ENCODE measurements around the gene B3GALT6.

Gene B3GALT6

GRCh38 chr1:1250786-1251284 is 18.8 kb downstream of the B3GALT6 start:
- Histone ChIP-seq H3K27me3 (ENCODE audit: control insufficient read depth, insufficient read depth, low read length) (peaks cover 20% of the 10 kb centered on the region), H3K9ac (ENCODE audit: low read length) (no peak overlapping the region), H3K9me3 (ENCODE audit: control insufficient read depth, insufficient read depth, low read depth, low read length) (no peaks in the 10 kb centered on the region), H3K27ac (ENCODE audit: low read depth, low read length) (peak overlapping the region; percentile 47; the same call in 1 of the 2 replicates), H3K4me1 (ENCODE audit: control insufficient read depth, insufficient read depth, low read length) (peaks cover 4% of the 10 kb centered on the region; the same call in 1 of the 2 replicates), H3K36me3 (ENCODE audit: control insufficient read depth, insufficient read depth, low read length) (peaks cover 35% of the 10 kb centered on the region), H3K4me3 (ENCODE audit: low read depth, low read length) (no peak overlapping the region)

- Histone ChIP-seq H3K36me3 (ENCODE audit: control insufficient read depth, insufficient read depth, low read length) (peaks cover 50% of the 10 kb centered on the region), H3K9ac (ENCODE audit: low read length) (no peak overlapping the region), H3K27me3 (ENCODE audit: control insufficient read depth, insufficient read depth, low read length) (no peaks in the 10 kb centered on the region), H3K27ac (ENCODE audit: low read depth, low read length) (no peak overlapping the region), H3K9me3 (ENCODE audit: control insufficient read depth, insufficient read depth, low read depth, low read length) (no peaks in the 10 kb centered on the region), H3K4me3 (ENCODE audit: low read depth, low read length) (no peak overlapping the region), H3K4me1 (ENCODE audit: control insufficient read depth, insufficient read depth, low read length) (peaks cover 7% of the 10 kb centered on the region)
Observed at GRCh38 chr1:1253314-1253713, 21.3 kb downstream of the B3GALT6 start.

DNA sequence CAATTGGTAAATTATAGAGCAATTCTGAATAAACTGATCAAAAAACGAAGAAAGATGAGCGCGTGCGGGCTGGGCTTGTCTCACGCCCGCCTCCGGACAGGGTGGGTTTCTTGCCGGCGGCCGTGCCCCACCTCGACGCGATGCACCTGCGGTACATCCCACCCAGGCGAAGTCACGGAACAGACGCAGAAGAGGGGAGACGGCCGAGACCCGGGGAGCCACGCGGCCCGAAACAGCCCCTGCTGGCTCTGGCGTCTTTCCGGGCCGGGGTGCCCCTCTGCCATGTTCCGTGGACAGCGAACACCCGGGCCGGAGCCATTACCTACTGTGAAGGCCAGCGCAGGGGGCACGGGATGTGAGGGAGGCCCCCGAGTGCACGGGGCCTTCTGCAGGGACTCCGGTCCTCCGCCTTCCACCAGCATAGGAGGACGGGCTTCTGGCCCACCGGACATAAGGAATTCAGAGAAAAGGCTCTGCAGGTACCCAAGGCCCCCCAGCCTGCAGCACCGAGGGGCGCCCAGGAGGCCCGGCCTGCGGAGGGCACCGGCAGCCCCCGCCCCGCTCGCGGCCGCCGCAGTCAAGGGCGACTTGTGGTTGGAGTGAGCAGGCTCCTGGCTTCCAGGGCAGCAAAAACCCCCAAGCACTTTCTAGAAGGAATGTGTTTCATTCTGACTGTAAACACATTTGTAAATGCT is 22.1 kb downstream of the B3GALT6 start:
- Histone ChIP-seq H3K9ac (ENCODE audit: low read length) (no peak overlapping the region), H3K36me3 (ENCODE audit: control insufficient read depth, insufficient read depth, low read length) (peaks cover 54% of the 10 kb centered on the region)

DNA sequence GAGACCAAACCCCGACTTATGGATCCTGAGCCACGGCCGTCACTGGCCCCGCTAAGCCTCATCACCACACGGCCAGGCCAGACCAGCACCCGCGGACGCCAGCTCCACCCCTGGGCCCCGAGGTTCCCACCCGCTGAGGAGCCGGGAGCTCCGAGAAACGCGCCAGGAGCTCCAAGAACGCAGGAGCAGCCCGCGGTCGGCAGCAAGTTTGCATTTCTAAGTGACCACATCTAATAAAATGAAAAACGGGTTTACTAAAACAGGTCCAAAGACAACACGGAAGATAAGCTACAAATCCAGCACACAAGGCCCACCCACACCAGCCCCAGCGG is 22.6 kb downstream of the B3GALT6 start:
- no peak overlapping the region for H3K4me3 ChIP-seq (ENCODE audit: low read depth, low read length)
- peaks cover 15% of the 10 kb centered on the region for H3K4me1 ChIP-seq (ENCODE audit: control insufficient read depth, insufficient read depth, low read length)
- no peaks in the 10 kb centered on the region for H3K9me3 ChIP-seq (ENCODE audit: control insufficient read depth, insufficient read depth, low read depth, low read length)
- no peaks in the 10 kb centered on the region for H3K27me3 ChIP-seq (ENCODE audit: control insufficient read depth, insufficient read depth, low read length)
- no peak overlapping the region for H3K9ac ChIP-seq (ENCODE audit: low read length)
- H3K36me3 ChIP-seq (ENCODE audit: control insufficient read depth, insufficient read depth, low read length): peaks cover 58% of the 10 kb centered on the region
- H3K27ac ChIP-seq (ENCODE audit: low read depth, low read length): no peak overlapping the region

More for the DNA sequence above, 22.1 kb downstream of the B3GALT6 start:
- no peak overlapping the region for H3K4me3 ChIP-seq (ENCODE audit: low read depth, low read length)
- no peaks in the 10 kb centered on the region for H3K9me3 ChIP-seq (ENCODE audit: control insufficient read depth, insufficient read depth, low read depth, low read length)
- no peaks in the 10 kb centered on the region for H3K27me3 ChIP-seq (ENCODE audit: control insufficient read depth, insufficient read depth, low read length)
- H3K27ac ChIP-seq (ENCODE audit: low read depth, low read length): no peak overlapping the region
- H3K4me1 ChIP-seq (ENCODE audit: control insufficient read depth, insufficient read depth, low read length): peaks cover 14% of the 10 kb centered on the region

DNA sequence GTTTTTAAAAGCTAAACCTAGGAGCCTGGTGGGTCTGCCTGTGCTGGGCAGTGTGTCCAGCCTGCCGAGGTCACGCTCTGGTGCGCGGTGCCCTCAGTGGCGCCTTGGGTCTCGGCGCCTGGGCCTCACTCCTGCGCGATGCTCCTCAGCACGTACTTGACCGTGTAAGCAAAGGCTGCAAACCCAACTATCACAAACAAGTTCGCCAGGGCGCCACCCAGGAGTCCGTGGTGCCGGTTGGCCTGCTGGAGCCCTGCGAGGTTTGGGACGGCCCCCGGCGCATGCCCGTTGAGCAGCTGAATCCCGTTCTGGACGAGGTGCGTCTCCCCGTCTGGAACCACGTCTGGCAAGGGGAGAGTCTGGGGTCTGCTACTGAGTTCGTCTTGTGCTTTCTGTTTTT is 23.0 kb downstream of the B3GALT6 start:
- Histone ChIP-seq H3K9me3 (ENCODE audit: control insufficient read depth, insufficient read depth, low read depth, low read length) (no peaks in the 10 kb centered on the region), H3K4me3 (ENCODE audit: low read depth, low read length) (no peak overlapping the region), H3K27me3 (ENCODE audit: control insufficient read depth, insufficient read depth, low read length) (no peaks in the 10 kb centered on the region), H3K9ac (ENCODE audit: low read length) (no peak overlapping the region), H3K36me3 (ENCODE audit: control insufficient read depth, insufficient read depth, low read length) (peaks cover 62% of the 10 kb centered on the region), H3K27ac (ENCODE audit: low read depth, low read length) (no peak overlapping the region), H3K4me1 (ENCODE audit: control insufficient read depth, insufficient read depth, low read length) (peaks cover 15% of the 10 kb centered on the region)

- Histone ChIP-seq H3K4me3 (ENCODE audit: low read depth, low read length) (no peak overlapping the region), H3K36me3 (ENCODE audit: control insufficient read depth, insufficient read depth, low read length) (peaks cover 68% of the 10 kb centered on the region), H3K9me3 (ENCODE audit: control insufficient read depth, insufficient read depth, low read depth, low read length) (no peaks in the 10 kb centered on the region), H3K27me3 (ENCODE audit: control insufficient read depth, insufficient read depth, low read length) (no peaks in the 10 kb centered on the region), H3K4me1 (ENCODE audit: control insufficient read depth, insufficient read depth, low read length) (peaks cover 15% of the 10 kb centered on the region), H3K27ac (ENCODE audit: low read depth, low read length) (0 out of 2 replicates have a peak overlapping the region, but pooled peaks have one; percentile 8), H3K9ac (ENCODE audit: low read length) (no peak overlapping the region)
Observed at GRCh38 chr1:1255611-1256010, 23.6 kb downstream of the B3GALT6 start.

- peaks cover 15% of the 10 kb centered on the region for H3K4me1 ChIP-seq (ENCODE audit: control insufficient read depth, insufficient read depth, low read length)
- no peaks in the 10 kb centered on the region for H3K9me3 ChIP-seq (ENCODE audit: control insufficient read depth, insufficient read depth, low read depth, low read length)
- H3K9ac ChIP-seq (ENCODE audit: low read length): peak overlapping the region; percentile 34
- H3K27me3 ChIP-seq (ENCODE audit: control insufficient read depth, insufficient read depth, low read length): no peaks in the 10 kb centered on the region
- H3K27ac ChIP-seq (ENCODE audit: low read depth, low read length): 0 out of 2 replicates have a peak overlapping the region, but pooled peaks have one; percentile 25
- H3K36me3 ChIP-seq (ENCODE audit: control insufficient read depth, insufficient read depth, low read length): peaks cover 78% of the 10 kb centered on the region
- H3K4me3 ChIP-seq (ENCODE audit: low read depth, low read length): no peak overlapping the region
Observed at GRCh38 chr1:1256956-1257871, 25.2 kb downstream of the B3GALT6 start.

GRCh38 chr1:1259119-1259488 is 27.1 kb downstream of the B3GALT6 start:
- Histone ChIP-seq H3K9ac (ENCODE audit: low read length) (no peak overlapping the region), H3K36me3 (ENCODE audit: control insufficient read depth, insufficient read depth, low read length) (peaks cover 80% of the 10 kb centered on the region), H3K4me3 (ENCODE audit: low read depth, low read length) (no peak overlapping the region), H3K9me3 (ENCODE audit: control insufficient read depth, insufficient read depth, low read depth, low read length) (no peaks in the 10 kb centered on the region), H3K4me1 (ENCODE audit: control insufficient read depth, insufficient read depth, low read length) (peaks cover 15% of the 10 kb centered on the region), H3K27ac (ENCODE audit: low read depth, low read length) (no peak overlapping the region), H3K27me3 (ENCODE audit: control insufficient read depth, insufficient read depth, low read length) (no peaks in the 10 kb centered on the region)

GRCh38 chr1:1259540-1259939 is 27.5 kb downstream of the B3GALT6 start:
- peaks cover 78% of the 10 kb centered on the region for H3K36me3 ChIP-seq (ENCODE audit: control insufficient read depth, insufficient read depth, low read length)
- no peak overlapping the region for H3K9ac ChIP-seq (ENCODE audit: low read length)

DNA sequence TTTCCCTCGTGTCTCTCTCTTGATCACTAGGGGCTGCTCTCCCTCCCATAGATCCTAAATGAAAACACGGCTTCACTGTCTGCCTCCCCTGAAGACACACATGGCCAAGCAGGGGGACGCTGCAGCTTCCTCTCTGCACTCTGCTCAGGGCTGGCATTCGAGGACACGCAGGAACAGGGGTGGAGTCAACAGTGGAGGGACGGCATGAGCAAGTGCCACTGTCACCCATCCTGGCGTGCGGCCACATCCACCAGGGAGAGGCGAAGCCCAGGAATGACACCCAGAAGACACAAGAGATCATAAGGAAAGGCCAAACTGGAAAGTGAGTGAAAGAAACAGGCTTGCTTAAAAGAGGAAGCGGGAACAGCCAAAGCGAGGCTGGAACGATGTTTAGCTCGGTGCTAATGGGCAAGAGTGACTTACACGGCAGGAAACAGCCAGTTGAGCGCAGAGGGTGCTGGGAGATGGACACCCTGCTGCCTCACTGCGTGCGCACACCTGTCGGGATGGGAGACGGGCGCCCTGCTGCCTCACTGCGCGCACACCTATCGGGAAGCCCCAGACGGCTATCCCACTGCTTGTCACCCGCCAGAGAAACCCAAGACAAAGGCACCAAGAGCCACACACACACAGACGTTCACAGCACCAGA is 28.0 kb downstream of the B3GALT6 start:
- H3K4me1 ChIP-seq (ENCODE audit: control insufficient read depth, insufficient read depth, low read length): peaks cover 15% of the 10 kb centered on the region
- no peak overlapping the region for H3K4me3 ChIP-seq (ENCODE audit: low read depth, low read length)
- peaks cover 78% of the 10 kb centered on the region for H3K36me3 ChIP-seq (ENCODE audit: control insufficient read depth, insufficient read depth, low read length)
- no peak overlapping the region for H3K9ac ChIP-seq (ENCODE audit: low read length)
- no peaks in the 10 kb centered on the region for H3K9me3 ChIP-seq (ENCODE audit: control insufficient read depth, insufficient read depth, low read depth, low read length)
- no peak overlapping the region for H3K27ac ChIP-seq (ENCODE audit: low read depth, low read length)
- H3K27me3 ChIP-seq (ENCODE audit: control insufficient read depth, insufficient read depth, low read length): no peaks in the 10 kb centered on the region

More at GRCh38 chr1:1259540-1259939, 27.5 kb downstream of the B3GALT6 start:
- Histone ChIP-seq H3K4me1 (ENCODE audit: control insufficient read depth, insufficient read depth, low read length) (peaks cover 15% of the 10 kb centered on the region), H3K4me3 (ENCODE audit: low read depth, low read length) (no peak overlapping the region), H3K9me3 (ENCODE audit: control insufficient read depth, insufficient read depth, low read depth, low read length) (no peaks in the 10 kb centered on the region), H3K27ac (ENCODE audit: low read depth, low read length) (no peak overlapping the region), H3K27me3 (ENCODE audit: control insufficient read depth, insufficient read depth, low read length) (no peaks in the 10 kb centered on the region)

All from HUES6 (cell line).